Measurements from ENCODE around the gene CD28.

DNA sequence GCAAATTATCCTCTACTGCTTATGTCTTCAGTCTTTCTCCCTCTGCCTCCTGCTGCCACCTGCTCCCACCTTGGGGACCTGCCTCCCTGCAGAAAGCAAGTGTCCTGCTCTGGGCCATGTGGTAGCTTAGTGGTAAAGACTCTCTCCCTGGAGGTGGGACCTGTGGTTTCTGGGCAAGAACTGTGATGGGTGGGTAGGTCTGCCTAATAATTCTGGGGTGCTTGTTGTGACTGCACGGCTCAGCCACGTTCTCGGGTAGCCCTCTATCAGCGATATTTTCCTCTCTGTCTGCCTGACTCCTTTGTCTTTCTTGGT lies 16.4 kb upstream of the CD28 start:
- TF ChIP-seq FOXM1 (IDR thresholded peaks at IDR 0.05; ENCODE audit: borderline replicate concordance, low read depth) (no peak), EP300 (IDR thresholded peaks at IDR 0.05; ENCODE audit: borderline replicate concordance) (no peak), RAD21 (IDR thresholded peaks at IDR 0.05; ENCODE audit: low read depth) (no peak), EGR1 (IDR thresholded peaks at IDR 0.05) (no peak), CREB1 (IDR thresholded peaks at IDR 0.05; ENCODE audit: low read depth) (no peak), TEAD4 (IDR thresholded peaks at IDR 0.05) (no peak), TCF12 (IDR thresholded peaks at IDR 0.05; ENCODE audit: low read depth) (no peak), TAF1 (IDR thresholded peaks at IDR 0.05; ENCODE audit: low read depth) (no peak), NFIC (IDR thresholded peaks at IDR 0.05) (no peak)
- TF ChIP-seq, protein P1, sequence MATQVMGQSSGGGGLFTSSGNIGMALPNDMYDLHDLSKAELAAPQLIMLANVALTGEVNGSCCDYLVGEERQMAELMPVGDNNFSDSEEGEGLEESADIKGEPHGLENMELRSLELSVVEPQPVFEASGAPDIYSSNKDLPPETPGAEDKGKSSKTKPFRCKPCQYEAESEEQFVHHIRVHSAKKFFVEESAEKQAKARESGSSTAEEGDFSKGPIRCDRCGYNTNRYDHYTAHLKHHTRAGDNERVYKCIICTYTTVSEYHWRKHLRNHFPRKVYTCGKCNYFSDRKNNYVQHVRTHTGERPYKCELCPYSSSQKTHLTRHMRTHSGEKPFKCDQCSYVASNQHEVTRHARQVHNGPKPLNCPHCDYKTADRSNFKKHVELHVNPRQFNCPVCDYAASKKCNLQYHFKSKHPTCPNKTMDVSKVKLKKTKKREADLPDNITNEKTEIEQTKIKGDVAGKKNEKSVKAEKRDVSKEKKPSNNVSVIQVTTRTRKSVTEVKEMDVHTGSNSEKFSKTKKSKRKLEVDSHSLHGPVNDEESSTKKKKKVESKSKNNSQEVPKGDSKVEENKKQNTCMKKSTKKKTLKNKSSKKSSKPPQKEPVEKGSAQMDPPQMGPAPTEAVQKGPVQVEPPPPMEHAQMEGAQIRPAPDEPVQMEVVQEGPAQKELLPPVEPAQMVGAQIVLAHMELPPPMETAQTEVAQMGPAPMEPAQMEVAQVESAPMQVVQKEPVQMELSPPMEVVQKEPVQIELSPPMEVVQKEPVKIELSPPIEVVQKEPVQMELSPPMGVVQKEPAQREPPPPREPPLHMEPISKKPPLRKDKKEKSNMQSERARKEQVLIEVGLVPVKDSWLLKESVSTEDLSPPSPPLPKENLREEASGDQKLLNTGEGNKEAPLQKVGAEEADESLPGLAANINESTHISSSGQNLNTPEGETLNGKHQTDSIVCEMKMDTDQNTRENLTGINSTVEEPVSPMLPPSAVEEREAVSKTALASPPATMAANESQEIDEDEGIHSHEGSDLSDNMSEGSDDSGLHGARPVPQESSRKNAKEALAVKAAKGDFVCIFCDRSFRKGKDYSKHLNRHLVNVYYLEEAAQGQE (IDR thresholded peaks at IDR 0.05; ENCODE audit: low read depth), result no peak
